ENCODE results near the gene PFKL. TPM values are rescaled to one million over a fixed set of nuclear protein-coding genes. Genes with fewer than 3 reads are reported as not detected.
"Not testable (repeated sequence)": the region's sequence is repeated elsewhere in the genome, so short reads cannot be mapped to it uniquely, and the experiment has no call there.

The PFKL gene
- total RNA-seq, 1 donor from 2014 or later: 160 TPM

DNA sequence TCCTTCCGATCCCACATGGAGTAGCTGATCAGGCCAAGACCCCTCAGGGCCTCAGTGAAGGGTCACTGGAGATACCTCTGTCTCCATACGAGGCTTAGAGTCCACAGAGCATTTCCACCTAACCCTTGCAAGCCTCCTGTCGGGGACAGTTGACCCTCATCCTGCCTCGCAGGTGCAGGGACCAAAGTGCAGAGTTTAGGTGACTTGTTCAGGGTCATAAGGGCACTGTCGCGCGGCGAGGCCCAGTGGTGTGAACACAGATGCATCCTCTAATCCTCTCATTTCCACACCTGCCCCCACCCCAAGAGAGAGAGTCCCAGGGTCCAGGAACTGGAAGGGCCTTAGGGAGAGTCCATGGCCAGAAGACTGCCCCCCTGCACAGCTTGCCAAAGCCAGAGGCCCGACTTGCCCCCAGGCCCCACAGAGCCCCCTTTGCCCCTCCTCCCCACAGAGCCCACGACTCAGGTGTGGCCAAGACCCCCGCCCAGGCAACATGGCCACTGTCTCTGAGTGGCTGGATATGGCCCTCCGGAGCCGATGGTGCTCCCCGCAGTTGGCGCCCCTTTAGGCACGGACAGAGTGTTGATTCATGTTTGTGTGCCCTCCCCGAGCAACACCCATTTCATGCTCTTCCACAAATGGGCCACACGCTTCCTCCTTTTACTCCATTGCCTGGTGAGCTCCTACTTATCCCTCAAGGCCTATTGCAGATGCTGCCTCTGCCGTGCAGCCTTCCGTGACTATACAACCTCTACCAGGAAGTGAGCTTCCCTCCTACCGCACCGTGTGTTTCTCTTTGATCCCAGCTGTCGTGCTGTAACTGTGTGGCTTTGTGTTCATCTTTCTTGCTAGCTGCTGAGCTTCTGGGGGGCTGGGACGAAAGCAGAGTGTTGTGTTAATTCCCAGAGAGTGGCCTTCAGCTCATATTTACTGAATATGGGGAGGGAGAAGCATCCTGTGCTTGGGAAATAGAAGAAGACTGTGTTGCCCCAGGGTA, 55.2 kb downstream of the PFKL start:
- intact Hi-C loops (cut with micrococcal nuclease): loop anchor here (2.0 kb wide), 1 partner anchor 16 kb away; the partner anchor contains the start of gene CFAP410

DNA sequence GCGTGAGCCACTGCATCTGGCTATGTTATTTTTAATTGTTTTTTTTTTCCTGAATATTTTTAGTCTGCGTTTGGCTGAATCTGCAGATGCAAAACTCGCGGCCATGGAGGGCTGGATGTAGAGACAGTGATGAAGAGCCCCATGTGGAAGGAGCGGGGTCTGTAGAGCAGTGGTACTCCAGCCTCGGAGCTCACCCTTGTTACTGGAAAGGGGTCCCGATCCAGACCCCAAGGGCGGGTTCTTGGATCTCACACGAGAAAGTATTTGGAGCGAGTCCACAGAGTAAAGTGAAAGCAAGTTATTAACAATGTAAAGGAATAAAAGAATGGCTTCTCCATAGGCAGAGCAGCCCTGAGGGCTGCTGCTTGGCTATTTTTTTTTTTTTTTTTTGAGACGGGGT, 56.3 kb downstream of the PFKL start:
- intact Hi-C loops (cut with micrococcal nuclease): no loop called here

DNA sequence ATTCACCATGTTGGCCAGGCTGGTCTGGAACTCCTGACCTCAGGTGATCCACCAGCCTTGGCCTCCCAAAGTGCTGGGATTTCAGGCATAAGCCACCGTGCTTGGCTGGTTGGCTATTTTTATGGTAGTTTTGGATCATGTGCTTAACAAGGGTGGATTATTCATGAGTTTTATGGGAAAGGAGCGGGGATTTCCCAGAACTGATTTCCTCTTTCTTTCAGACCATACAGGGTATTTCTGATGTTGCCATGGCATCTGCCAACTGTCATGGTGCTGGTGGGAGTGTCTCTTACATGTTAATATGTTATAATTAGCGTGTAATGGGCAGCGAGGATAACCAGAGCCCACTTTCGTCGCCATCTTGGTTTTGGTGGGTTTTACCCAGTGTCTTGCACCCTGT, 56.8 kb downstream of the PFKL start:
- intact Hi-C loops (cut with micrococcal nuclease): no loop called here

DNA sequence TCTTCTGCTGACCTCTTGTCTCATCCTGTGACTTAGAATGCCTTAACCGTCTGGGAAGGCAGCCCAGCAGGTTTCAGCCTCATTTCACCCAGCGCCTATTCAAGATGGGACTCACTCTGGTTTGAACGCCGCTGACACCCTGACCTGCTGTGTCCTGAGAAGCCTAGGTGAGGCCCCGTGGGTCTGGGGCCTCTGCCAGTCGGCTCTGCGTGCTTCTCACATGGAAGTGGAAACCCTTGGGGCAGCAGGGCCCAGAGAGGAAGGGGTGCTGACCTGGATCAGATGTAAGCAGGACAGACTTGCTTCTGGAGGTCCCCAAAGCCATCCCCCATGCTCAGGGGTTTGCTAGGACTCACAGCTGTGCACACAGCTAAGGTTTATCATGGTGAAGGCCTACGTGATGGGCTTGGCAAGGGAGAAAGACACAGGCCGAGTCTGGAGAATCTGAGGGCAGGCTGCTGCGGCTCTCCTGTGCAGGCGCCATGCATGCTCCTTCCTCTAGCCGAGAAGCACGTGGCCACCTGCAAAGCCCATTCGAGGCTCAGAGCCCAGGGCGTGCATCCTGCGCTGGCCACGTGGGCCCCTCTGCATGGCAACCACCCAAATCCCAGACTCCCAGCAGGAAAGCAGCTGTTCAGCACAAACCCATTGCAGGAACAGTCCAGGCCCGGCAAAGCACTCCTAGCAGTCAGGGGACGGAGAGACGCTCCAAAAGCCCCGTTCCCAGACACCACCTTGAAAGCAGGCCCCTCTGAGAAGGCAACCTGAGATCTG, 57.4 kb downstream of the PFKL start:
- intact Hi-C loops (cut with micrococcal nuclease): no loop called here

DNA sequence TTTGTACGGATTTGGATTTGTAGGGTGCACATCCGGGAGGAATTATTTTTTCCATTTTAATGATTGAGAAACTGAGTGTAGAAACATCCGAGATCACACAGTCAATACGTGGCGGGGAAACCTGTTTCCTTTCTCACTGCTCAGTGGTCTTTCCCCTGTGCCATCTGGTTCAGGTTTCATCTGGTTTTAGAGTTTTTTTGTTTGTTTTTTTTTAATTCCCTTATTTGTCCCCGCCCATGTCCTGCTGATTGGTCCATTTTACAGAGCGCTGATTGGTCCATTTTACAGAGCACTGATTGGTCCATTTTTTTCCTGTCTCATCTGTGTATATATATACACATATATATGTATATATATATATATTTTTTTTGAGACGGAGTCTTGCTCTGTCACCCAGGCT, 59.5 kb downstream of the PFKL start:
- intact Hi-C loops (cut with micrococcal nuclease): no loop called here

DNA sequence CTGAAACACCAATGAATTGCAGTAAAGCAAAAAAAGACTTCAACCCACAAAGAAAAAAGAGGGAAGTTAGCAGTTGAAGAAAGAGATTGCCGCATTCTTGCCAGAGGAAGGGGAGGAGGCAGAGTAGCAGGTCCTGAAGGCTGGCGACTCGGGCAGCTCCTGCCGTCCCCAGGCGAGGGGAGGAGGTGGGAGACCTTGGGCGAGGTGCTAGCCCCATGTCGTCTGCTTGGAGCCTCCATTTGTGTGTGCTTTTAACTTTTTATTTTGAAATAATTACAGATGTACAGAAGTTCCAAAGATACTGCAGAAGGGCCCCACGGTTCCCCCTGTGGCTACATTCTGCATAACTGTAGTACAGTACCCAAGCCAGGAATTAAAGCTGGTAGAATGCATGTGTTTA, 60.3 kb downstream of the PFKL start:
- intact Hi-C loops (cut with micrococcal nuclease): no loop called here

DNA sequence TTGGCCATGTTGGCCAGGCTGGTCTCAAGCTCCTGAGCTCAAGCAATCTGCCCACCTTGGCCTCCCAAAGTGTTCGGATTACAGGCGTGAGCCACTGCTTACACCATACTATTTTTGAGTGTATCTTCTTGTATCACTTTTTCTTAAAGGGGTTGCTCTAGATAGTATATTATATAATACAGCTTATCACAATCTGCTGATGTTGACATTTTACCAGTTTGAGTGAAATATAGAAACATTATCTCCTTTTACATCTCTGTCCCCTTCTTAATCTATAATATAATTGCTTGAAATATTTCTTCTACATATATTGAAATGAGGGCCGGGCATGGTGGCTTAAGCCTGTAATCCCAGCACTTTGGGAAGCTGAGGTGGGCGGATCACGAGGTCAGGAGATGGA, 62.0 kb downstream of the PFKL start:
- intact Hi-C loops (cut with micrococcal nuclease): not testable (repeated sequence)

DNA sequence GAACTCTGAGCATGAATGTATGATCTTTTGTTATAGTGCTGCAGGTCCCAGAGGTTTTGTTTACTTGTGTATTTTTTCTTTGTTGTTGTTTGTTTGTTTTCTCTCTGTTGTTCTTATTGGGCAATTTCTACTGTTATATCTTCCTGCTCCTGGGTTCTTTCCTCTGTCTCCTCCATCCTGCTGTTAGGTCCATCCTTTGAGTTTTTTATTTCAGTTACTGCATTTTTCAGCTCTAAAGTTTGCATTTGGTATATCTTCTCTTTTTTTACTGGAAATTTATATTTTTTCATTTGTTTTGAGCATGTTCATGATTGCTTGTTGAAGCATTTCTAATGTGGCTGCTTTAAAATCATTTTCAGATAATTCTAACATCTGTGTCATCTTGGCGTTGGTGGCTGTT, 63.4 kb downstream of the PFKL start:
- intact Hi-C loops (cut with micrococcal nuclease): no loop called here

DNA sequence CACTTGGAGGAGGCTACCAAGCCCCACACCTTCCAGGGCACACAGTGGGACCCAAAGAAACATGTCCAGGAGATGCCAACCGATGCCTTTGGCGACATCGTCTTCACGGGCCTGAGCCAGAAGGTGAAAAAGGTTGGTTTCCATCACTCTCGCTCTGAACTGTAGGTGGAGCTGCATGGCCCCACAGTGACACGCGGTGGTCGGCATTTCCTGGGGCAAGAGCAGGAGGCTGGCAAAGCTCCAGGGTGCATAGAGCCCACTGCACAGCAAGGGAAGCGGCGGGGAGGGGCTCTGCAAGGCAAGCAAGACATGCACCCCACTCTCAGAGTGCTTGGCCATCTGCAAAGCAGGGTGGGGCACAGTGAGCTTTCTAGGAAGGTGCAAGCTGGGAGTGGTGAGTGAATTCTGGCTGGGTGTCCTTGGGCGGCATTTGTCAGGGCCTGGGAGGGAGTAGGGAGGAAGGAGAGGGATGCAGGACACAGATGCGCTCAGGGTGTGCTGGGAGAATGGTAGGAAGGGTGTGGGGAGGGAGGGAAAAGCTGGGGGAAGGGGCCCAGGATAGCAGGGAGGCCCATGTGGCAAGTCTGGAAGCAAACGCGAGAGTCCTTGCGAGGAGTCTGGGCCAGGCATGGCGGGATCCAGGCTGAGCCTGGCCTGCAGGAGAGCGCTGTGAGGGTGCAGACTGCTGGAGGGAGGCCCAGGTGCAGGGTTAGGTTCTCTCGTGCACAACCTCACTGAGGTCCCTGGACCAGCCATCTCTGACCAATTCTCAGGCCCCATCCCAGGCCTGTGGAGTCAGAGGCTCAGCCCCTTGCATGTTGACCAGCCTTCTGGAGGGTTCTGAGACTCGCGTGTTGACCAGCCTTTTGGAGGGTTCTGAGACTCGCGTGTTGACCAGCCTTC, 64.5 kb downstream of the PFKL start:
- intact Hi-C loops (cut with micrococcal nuclease): no loop called here

DNA sequence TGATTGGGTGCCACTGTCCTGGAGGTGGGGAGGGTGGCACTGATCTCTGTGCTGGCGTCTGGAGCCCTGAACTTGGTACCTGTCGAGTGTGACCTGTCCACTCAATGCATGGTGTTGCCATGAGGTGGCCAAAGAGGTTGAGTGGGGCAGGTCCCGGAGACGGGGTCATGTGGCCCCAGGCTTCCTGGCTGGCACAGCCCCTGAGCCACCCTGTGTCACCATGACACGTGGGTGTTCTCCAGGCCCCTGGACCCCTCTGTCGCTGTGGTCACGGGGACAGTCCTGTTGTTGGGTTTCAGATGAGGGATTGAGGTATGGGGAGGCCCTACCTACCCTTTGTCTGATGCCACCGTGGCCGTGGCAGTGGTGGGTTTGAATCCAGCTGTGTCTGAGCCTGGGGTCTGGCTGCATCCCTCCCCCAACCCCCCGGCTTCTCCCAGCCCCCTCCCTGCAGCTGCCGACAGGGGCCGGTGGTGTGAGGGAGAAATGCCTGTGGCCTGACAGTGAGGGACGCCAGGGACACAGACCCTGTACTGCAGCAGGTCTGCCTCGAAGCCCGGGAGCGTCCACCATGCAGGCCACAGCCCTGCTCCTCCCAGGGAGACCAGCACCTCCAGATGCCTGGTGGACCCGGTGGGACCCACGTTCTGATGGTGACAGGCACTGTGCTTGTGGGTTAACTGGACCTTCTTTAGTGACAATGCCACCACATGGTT, 65.6 kb downstream of the PFKL start:
- intact Hi-C loops (cut with micrococcal nuclease): no loop called here

DNA sequence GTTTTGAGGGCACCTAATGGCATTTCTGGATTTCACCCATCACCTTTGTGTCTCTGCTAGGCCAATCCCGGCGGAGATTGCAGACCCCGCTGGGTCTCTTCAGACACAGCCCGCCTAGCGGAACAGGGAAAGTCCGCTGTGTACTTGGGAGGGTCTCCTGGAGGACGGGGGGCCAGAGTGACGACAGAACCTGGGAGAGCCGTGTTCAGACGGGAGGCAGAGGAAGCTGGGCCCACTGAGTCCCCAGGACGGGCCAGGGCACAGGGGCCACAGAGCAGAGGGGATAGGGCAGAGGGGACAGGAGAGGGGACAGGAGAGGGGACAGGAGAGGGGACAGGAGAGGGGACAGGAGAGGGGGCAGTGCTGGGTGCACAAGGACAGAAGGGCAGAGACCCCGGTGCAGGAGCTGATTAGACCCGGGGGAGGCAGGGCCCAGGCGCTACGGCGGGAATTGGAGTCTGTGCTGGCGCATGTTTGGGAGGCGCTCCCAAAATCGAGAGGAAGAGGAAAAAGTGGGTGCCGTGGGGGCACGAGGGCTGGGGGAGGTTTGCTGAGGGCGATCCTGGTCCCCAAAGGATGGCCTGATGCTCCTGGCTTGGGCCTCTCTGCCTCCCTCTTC, 66.2 kb downstream of the PFKL start:
- intact Hi-C loops (cut with micrococcal nuclease): no loop called here

DNA sequence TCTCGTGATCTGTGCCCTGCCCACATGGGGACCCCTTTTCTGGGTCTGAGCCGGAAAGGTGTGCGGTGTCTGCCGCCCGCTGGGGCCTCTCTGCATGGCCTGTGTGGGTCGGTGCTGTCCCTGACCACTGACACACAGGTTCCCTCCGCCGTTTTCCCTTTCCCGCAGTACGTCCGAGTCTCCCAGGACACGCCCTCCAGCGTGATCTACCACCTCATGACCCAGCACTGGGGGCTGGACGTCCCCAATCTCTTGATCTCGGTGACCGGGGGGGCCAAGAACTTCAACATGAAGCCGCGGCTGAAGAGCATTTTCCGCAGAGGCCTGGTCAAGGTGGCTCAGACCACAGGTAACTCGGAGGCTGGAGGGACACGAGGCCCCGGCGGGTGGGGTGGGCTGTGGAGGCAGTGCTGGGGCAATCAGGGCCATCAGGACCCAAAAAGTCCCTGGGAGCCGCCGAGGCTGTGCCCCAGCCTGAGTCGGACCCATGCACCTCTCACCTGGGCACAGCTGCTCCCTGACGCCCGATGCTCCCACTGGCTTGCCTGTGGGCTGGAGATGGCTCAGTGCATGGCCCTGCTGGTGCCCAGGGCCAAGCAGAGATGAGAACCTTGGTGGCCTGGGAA, 66.8 kb downstream of the PFKL start:
- intact Hi-C loops (cut with micrococcal nuclease): no loop called here

DNA sequence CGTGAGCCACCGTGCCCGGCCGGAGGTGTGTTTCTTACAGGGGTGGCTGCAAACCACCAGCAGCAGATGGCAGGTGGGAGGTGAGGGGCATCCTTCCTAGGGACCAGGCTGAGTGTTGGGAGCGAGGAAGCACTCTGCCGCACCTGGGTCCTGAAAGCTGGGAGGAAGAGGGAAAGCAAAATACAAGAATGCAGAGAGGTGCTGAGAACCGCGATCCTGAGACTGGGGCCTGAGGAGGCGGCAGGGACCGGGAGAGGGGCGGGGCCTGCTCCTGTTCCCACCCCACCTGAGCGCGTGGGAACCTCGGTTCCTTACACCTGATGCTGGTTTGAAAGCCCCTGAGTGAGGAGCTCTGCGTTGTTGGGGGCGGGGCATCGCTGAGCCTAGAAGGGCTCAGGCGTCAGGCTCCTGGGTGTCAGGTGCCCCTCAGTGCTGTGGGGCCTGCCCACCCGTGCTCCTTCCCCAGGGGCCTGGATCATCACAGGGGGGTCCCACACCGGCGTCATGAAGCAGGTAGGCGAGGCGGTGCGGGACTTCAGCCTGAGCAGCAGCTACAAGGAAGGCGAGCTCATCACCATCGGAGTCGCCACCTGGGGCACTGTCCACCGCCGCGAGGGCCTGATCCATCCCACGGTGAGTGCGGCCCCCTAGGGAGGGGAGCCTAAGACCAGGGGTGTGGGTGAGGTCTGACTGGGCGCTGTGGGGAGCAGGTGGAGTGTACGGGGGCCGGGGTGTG, 69.0 kb downstream of the PFKL start:
- intact Hi-C loops (cut with micrococcal nuclease): no loop called here

DNA sequence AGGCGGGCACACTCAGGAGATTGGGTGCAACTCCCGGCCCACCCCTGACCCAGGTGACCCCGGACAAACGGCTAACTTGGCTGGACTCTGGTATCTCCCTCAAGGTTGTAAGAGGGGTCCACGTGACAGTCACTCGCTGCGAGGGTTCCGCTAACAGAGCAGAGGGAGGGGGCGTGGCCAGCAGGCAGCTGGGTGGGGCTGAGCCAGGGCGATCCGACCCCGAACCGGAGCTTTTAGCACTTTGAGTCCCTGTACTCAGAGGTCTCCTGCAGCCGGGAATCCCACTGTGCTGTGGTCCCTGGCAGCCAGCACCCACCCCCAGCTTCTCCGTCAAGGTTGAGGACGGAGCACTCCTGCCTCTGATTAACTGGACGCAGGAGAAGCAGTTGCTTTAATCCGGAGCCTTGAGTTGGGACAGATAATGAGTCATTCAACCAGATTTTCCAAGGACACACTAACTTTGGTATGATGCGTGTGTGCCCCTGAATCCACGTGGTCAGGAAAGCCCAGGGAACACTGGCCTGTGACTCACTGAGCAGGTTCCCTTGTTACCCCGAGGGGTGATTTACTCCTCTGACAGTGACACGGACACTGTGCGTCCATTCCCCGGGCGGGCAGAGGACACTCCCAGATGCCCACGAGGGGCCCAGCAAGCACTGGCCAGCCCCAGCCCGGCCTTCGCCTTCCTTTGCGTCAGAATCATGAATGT, 70.3 kb downstream of the PFKL start:
- intact Hi-C loops (cut with micrococcal nuclease): no loop called here

DNA sequence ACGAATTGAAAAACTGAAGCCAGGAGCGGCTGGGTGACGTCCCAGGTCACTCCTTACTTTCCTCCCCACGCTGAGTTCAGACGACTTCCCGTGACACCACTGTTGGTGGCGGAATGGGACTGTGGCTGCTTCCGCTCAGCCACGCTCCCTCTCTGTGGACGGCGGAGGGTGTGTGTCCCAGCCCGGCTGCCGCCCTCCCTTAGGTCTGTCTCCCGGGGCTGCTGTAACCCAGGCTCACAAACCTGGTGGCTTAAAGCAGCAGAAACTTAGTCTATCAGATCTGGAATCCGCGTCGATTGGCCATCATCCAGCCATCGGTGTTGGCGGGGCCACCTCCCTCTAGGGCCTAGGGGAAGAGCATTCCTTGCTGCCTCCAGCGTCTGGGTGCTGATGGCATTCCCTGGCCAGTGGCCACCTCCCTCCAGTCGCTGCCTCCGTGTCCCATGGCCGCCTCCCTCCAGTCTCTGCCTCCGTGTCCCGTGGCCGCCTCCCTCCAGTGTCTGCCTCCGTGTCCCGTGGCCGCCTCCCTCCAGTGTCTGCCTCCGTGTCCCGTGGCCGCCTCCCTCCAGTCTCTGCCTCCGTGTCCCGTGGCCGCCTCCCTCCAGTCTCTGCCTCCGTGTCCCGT, 71.0 kb downstream of the PFKL start:
- intact Hi-C loops (cut with micrococcal nuclease): no loop called here

DNA sequence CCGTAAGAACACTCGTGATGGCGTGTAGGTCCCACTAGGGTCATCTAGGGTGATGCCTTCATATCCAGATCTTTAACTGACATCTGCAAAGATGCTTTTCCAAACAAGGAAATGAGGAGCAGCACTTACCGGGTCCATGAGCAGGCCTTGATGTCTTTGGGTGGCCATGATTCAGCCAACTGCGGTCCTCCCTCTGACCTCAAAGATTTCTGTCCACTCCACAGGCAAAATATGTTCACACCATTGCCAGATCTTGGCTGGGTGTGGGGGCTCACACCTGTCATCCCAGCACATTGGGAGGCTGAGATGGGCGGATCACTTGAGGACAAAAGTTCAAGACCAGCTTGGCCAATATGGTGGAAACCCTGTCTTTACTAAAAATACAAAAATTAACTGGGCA, 71.7 kb downstream of the PFKL start:
- intact Hi-C loops (cut with micrococcal nuclease): no loop called here

DNA sequence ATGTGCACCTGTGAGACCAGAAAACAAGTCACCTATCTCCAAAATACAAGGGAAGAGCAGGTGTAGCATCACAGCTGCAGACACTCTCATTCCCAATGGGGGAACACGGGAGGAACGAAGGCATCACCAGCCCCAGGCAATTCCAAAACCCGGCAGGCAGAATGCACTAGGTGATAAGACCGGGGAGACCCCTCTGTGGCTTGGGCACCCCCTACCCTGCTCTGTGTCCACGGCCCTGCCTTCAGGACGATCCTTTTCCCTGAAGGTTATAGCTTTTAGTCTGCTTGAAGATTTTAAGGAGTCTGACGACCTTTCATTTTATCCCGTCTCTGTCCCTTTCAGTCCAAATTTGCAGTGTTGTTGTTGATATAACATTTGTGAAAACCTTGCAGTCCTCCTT, 72.8 kb downstream of the PFKL start:
- intact Hi-C loops (cut with micrococcal nuclease): no loop called here
